HepG2 (cell line): ENCODE measurements around the gene NME4. TPM values are rescaled to one million over a fixed set of nuclear protein-coding genes. Genes with fewer than 3 reads are reported as not detected.

Source experiments
- EP300 ChIP-seq, 3 experiments: sonication (generic) in 1 of 3; formaldehyde crosslinking in 1 of 3; IDR thresholded peaks; 2 replicates each; pipeline versions ENCODE4 v1.5.1 to v1.6.1; 2011 to 2020; ENCODE audit warnings: low read depth in 2 of 3, low read length in 2 of 3, borderline replicate concordance in 1 of 3, improper control_type of control experiment in 1 of 3, mild to moderate bottlenecking in 1 of 3, missing genetic modification reagents in 1 of 3, moderate library complexity in 1 of 3
- ERF ChIP-seq: IDR thresholded peaks from 2 replicates; pipeline ENCODE4 v1.6.1; 2018; ENCODE audit warnings: missing biosample characterization, missing genetic modification reagents
- HDAC1 ChIP-seq: sonication (generic); formaldehyde crosslinking; IDR thresholded peaks from 2 replicates; pipeline ENCODE4 v1.5.1; 2020; ENCODE audit warnings: mild to moderate bottlenecking, missing genetic modification reagents
- HNF4G ChIP-seq, 2 experiments: sonication (generic) in 1 of 2; formaldehyde crosslinking in 1 of 2; IDR thresholded peaks; 2 replicates each; pipeline versions ENCODE4 v1.4.0 to v1.6.1; 2011 to 2020; ENCODE audit warnings: borderline replicate concordance in 2 of 2, low read depth in 2 of 2, mild to moderate bottlenecking in 2 of 2, low read length in 1 of 2, missing genetic modification reagents in 1 of 2, moderate library complexity in 1 of 2
- KDM1A ChIP-seq: IDR thresholded peaks from 2 replicates; pipeline ENCODE4 v1.6.1; 2016; ENCODE audit warnings: missing compliant biosample characterization
- PITX1 ChIP-seq: sonication (generic); formaldehyde crosslinking; IDR thresholded peaks from 2 replicates; pipeline ENCODE4 v1.5.1; 2020; ENCODE audit warnings: mild to moderate bottlenecking, missing genetic modification reagents
- SAP130 ChIP-seq: IDR thresholded peaks from 2 replicates; pipeline ENCODE4 v1.6.1; 2016; ENCODE audit warnings: low read depth
- TBX2 ChIP-seq: sonication (generic); formaldehyde crosslinking; IDR thresholded peaks from 2 replicates; pipeline ENCODE4 v1.5.0; 2020; ENCODE audit warnings: missing genetic modification reagents, mild to moderate bottlenecking, borderline replicate concordance
- ZMYM2 ChIP-seq: sonication (generic); formaldehyde crosslinking; IDR thresholded peaks from 2 replicates; pipeline ENCODE4 v1.8.0; 2022; ENCODE audit warnings: mild to moderate bottlenecking, missing genetic modification reagents
- ZNF274 ChIP-seq: sonication (generic); formaldehyde crosslinking; IDR thresholded peaks from 2 replicates; pipeline ENCODE4 v1.5.1; 2020; ENCODE audit warnings: mild to moderate bottlenecking, missing genetic modification reagents
- ZNF713 ChIP-seq: sonication (generic); formaldehyde crosslinking; IDR thresholded peaks from 2 replicates; pipeline ENCODE4 v1.4.0; 2020; ENCODE audit warnings: mild to moderate bottlenecking, missing genetic modification reagents
- ZNF761 ChIP-seq: sonication (generic); formaldehyde crosslinking; conservative IDR thresholded peaks from 2 replicates; pipeline ENCODE4 v1.4.0; 2020; ENCODE audit warnings: mild to moderate bottlenecking, missing genetic modification reagents
- ZNF792 ChIP-seq: IDR thresholded peaks from 2 replicates; pipeline ENCODE4 v1.6.1; 2016
- polyA plus RNA-seq, 8 experiments: library from polyadenylated mRNA; depleted of rRNA in 3 of 8; stranded (reverse) in 7 of 8; unstranded in 1 of 8; fragments of >200 nt; fragmentation: Illumina TruSeq in 4 of 8; extraction: Trizol in 4 of 8; gene quantifications; 2 replicates each; pipeline versions ENCODE4 v1.2.1 to v1.2.3, GENCODE V29; 2011 to 2016; ENCODE audit warnings: low read depth in 4 of 8, missing spikeins in 1 of 8, mixed read lengths in 1 of 8; ENCODE audit not compliant: insufficient read depth in 1 of 8
- total RNA-seq, 5 experiments: library from RNA; depleted of rRNA; stranded (reverse); fragments of >200 nt; fragmentation: Illumina TruSeq; extraction: Trizol; gene quantifications; 2 replicates each; pipeline ENCODE4 v1.2.3, GENCODE V29; 2016; ENCODE audit warnings: low read depth in 1 of 5
- TF ChIP-seq, protein P1 (sequence below): sonication (generic); formaldehyde crosslinking; IDR thresholded peaks from 2 replicates; pipeline ENCODE4 v1.5.1; 2020; ENCODE audit warnings: mild to moderate bottlenecking, moderate library complexity, missing genetic modification reagents
- TF ChIP-seq, protein P2 (sequence below): IDR thresholded peaks from 2 replicates; pipeline ENCODE4 v1.6.1; 2012; ENCODE audit warnings: low read depth, low read length, improper control_type of control experiment
- TF ChIP-seq, protein P3 (sequence below): sonication (generic); formaldehyde crosslinking; IDR thresholded peaks from 2 replicates; pipeline ENCODE4 v1.8.0; 2022; ENCODE audit warnings: missing genetic modification reagents, mild to moderate bottlenecking, borderline replicate concordance
- TF ChIP-seq, protein P4 (sequence below): sonication (generic); formaldehyde crosslinking; IDR thresholded peaks from 2 replicates; pipeline ENCODE4 v1.4.0; 2020; ENCODE audit warnings: missing genetic modification reagents

NME4 gene
- total and polyA plus RNA-seq, 2 of the 13 experiments (the other 11 are each of a cell fraction or from before 2014, with no cell fraction given) = 121 to 263 TPM

DNA sequence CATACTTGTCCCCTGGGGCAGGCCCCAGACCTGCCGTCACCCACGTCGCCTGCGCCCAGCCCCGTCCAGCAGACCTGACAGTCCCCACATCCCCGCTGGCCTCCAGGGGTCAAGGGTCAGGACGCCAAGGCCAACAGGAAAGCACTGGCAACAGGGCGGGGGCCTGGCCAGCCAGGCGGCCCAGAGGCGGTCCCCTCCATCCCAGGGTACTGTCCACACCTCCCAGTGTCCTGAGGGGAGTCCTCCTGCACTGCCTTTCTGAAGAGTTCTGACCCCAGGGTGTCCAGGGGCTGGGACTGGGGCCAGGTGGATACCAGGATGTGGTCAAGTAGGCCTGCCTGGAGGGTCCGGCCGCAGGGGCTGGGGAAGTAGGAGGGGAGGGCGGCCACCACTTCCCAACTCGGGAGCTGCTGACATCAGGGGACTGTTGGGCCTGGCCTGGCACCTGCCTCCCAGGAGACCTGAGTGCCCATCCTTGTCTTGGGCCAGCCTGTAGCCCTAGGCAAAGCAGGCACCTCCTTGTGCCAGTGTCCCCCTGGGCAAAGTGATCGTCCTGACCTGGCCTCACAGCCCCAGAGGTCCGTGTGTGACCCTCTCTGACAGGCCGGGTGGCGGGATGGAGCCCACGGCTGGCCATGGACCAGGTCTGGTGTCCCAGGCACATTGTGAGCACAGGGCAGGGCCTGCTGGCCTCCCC lies 37.8 kb upstream of the NME4 start (continued):
- TF ChIP-seq, protein P1, sequence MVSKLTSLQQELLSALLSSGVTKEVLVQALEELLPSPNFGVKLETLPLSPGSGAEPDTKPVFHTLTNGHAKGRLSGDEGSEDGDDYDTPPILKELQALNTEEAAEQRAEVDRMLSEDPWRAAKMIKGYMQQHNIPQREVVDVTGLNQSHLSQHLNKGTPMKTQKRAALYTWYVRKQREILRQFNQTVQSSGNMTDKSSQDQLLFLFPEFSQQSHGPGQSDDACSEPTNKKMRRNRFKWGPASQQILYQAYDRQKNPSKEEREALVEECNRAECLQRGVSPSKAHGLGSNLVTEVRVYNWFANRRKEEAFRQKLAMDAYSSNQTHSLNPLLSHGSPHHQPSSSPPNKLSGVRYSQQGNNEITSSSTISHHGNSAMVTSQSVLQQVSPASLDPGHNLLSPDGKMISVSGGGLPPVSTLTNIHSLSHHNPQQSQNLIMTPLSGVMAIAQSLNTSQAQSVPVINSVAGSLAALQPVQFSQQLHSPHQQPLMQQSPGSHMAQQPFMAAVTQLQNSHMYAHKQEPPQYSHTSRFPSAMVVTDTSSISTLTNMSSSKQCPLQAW (CRISPR knock-in tag) = peak; percentile 85
- peak; percentile 45; the same call in 1 of the 2 replicates for TF ChIP-seq ZNF792 (CRISPR knock-in tag)
- peak; percentile 67; the same call in 1 of the 2 replicates for TF ChIP-seq ZMYM2 (CRISPR knock-in tag)
- TF ChIP-seq, protein P2, sequence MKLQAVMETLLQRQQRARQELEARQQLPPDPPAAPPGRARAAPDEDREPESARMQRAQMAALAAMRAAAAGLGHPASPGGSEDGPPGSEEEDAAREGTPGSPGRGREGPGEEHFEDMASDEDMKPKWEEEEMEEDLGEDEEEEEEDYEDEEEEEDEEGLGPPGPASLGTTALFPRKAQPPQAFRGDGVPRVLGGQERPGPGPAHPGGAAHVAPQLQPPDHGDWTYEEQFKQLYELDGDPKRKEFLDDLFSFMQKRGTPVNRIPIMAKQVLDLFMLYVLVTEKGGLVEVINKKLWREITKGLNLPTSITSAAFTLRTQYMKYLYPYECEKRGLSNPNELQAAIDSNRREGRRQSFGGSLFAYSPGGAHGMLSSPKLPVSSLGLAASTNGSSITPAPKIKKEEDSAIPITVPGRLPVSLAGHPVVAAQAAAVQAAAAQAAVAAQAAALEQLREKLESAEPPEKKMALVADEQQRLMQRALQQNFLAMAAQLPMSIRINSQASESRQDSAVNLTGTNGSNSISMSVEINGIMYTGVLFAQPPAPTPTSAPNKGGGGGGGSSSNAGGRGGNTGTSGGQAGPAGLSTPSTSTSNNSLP = no peak
- peak; percentile 58; the same call in 1 of the 2 replicates for TF ChIP-seq ZNF713 (CRISPR knock-in tag)
- peak in 1 of 2 experiments; percentile 53; a peak in 1 of 4 replicates for TF ChIP-seq EP300 (IDR thresholded peaks at IDR 0.05; ENCODE audit: low read depth in 2 of 2, low read length in 2 of 2)
- no peak for TF ChIP-seq EP300 (CRISPR knock-in tag; IDR thresholded peaks at IDR 0.05; ENCODE audit: borderline replicate concordance)
- TF ChIP-seq ERF = peak; percentile 52; the same call in 1 of the 2 replicates
- TF ChIP-seq SAP130 (CRISPR knock-in tag) = peak; percentile 90
- peak; percentile 83; the same call in 1 of the 2 replicates for TF ChIP-seq TBX2 (CRISPR knock-in tag)
- TF ChIP-seq PITX1 = 0 out of 2 replicates have a peak, but pooled peaks have one; percentile 40
- 0 out of 2 replicates have a peak, but pooled peaks have one; percentile 47 for TF ChIP-seq ZNF274 (CRISPR knock-in tag)
- peak; percentile 85; the same call in 1 of the 2 replicates for TF ChIP-seq HDAC1 (CRISPR knock-in tag)
- TF ChIP-seq, protein P3, sequence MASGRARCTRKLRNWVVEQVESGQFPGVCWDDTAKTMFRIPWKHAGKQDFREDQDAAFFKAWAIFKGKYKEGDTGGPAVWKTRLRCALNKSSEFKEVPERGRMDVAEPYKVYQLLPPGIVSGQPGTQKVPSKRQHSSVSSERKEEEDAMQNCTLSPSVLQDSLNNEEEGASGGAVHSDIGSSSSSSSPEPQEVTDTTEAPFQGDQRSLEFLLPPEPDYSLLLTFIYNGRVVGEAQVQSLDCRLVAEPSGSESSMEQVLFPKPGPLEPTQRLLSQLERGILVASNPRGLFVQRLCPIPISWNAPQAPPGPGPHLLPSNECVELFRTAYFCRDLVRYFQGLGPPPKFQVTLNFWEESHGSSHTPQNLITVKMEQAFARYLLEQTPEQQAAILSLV = no peak
- peak; percentile 64 for TF ChIP-seq HNF4G (IDR thresholded peaks at IDR 0.05; ENCODE audit: borderline replicate concordance, low read depth, low read length)
- peak; percentile 87; the same call in 1 of the 2 replicates for TF ChIP-seq HNF4G (CRISPR knock-in tag; IDR thresholded peaks at IDR 0.05; ENCODE audit: borderline replicate concordance, low read depth)
- TF ChIP-seq, protein P4, sequence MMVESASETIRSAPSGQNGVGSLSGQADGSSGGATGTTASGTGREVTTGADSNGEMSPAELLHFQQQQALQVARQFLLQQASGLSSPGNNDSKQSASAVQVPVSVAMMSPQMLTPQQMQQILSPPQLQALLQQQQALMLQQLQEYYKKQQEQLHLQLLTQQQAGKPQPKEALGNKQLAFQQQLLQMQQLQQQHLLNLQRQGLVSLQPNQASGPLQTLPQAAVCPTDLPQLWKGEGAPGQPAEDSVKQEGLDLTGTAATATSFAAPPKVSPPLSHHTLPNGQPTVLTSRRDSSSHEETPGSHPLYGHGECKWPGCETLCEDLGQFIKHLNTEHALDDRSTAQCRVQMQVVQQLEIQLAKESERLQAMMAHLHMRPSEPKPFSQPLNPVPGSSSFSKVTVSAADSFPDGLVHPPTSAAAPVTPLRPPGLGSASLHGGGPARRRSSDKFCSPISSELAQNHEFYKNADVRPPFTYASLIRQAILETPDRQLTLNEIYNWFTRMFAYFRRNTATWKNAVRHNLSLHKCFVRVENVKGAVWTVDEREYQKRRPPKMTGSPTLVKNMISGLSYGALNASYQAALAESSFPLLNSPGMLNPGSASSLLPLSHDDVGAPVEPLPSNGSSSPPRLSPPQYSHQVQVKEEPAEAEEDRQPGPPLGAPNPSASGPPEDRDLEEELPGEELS = peak; percentile 78
- 0 out of 2 replicates have a peak, but pooled peaks have one; percentile 27 for TF ChIP-seq KDM1A (CRISPR knock-in tag)
- no peak for TF ChIP-seq ZNF761 (CRISPR knock-in tag)
